Neural cell (in vitro differentiated cells): ENCODE data around the gene SWSAP1. TPM values are rescaled to one million over a fixed set of nuclear protein-coding genes. Genes with fewer than 3 reads are reported as not detected.

Experiments
- H2AFZ ChIP-seq: fragments of 200-600, 300-800 bp; sonication (generic), shearing (Covaris generic); 2 replicates; pipeline ENCODE4 v1.6.0; 2014; ENCODE audit warnings: low read depth, mild to moderate bottlenecking, antibody characterized with exemption, low read length, moderate library complexity
- H3F3A ChIP-seq: fragments of 200-600 bp; shearing (Covaris generic); 2 replicates; pipeline ENCODE4 v1.6.1; 2016; ENCODE audit warnings: mild to moderate bottlenecking, moderate library complexity, mixed read lengths, antibody characterized with exemption, low read length; ENCODE audit not compliant: insufficient read depth, poor library complexity, severe bottlenecking
- H3K27ac ChIP-seq: fragments of 200-600, 300-800 bp; sonication (generic), shearing (Covaris generic); 2 replicates; pipeline ENCODE4 v1.5.1; 2014; ENCODE audit warnings: mild to moderate bottlenecking, low read length, moderate library complexity
- H3K27me3 ChIP-seq: fragments of 300-800, 200-600 bp; sonication (generic), shearing (Covaris generic); 2 replicates; pipeline ENCODE4 v1.6.0; 2014; ENCODE audit warnings: mild to moderate bottlenecking, low read depth, low read length, moderate library complexity; ENCODE audit not compliant: insufficient read depth
- H3K36me3 ChIP-seq: fragments of 300-800, 200-600 bp; sonication (generic), shearing (Covaris generic); 2 replicates; pipeline ENCODE4 v1.5.1; 2014; ENCODE audit warnings: mild to moderate bottlenecking, antibody characterized with exemption, low read length, moderate library complexity; ENCODE audit not compliant: insufficient read depth
- H3K4me2 ChIP-seq: fragments of 300-800, 200-600 bp; sonication (generic), shearing (Covaris generic); 2 replicates; pipeline ENCODE4 v1.6.0; 2014; ENCODE audit warnings: mild to moderate bottlenecking, low read length
- H3K4me3 ChIP-seq: fragments of 300-800, 200-600 bp; sonication (generic), shearing (Covaris generic); 2 replicates; pipeline ENCODE4 v1.5.1; 2014; ENCODE audit warnings: mild to moderate bottlenecking, low read length, moderate library complexity
- H3K79me2 ChIP-seq: fragments of 200-600 bp; shearing (Covaris generic); replicated peaks from 2 replicates; pipeline ENCODE4 v1.6.0; 2014; ENCODE audit warnings: mild to moderate bottlenecking, low read length, moderate library complexity; ENCODE audit not compliant: insufficient read depth
- H3K9ac ChIP-seq: fragments of 300-800, 200-600 bp; sonication (generic), shearing (Covaris generic); 2 replicates; pipeline ENCODE4 v1.6.1; 2016; ENCODE audit warnings: mild to moderate bottlenecking, low read length, mixed read lengths
- H3K9me2 ChIP-seq: fragments of 200-600 bp; shearing (Covaris generic); 2 replicates; pipeline ENCODE4 v1.6.1; 2016; ENCODE audit warnings: mild to moderate bottlenecking, low read length, mixed read lengths; ENCODE audit not compliant: insufficient read depth
- H3K9me3 ChIP-seq: fragments of 200-600, 300-800 bp; sonication (generic), shearing (Covaris generic); 2 replicates; pipeline ENCODE4 v1.6.1; 2016; ENCODE audit warnings: mild to moderate bottlenecking, mixed run types, low read length, moderate library complexity, mixed read lengths
- H4K20me1 ChIP-seq: fragments of 200-600 bp; shearing (Covaris generic); 2 replicates; pipeline ENCODE4 v1.6.1; 2016; ENCODE audit warnings: mild to moderate bottlenecking, mixed run types; ENCODE audit not compliant: insufficient read depth
- EP300 ChIP-seq: fragments of 450-650 bp; conservative IDR thresholded peaks from 2 replicates; pipeline ENCODE4 v1.6.1; 2014; ENCODE audit warnings: antibody characterized with exemption, mild to moderate bottlenecking, moderate library complexity; ENCODE audit not compliant: poor library complexity, severe bottlenecking
- EZH2 ChIP-seq: fragments of 200-600, 300-800 bp; shearing (Covaris generic), sonication (generic); IDR thresholded peaks from 2 replicates; pipeline ENCODE4 v1.6.1; 2014; ENCODE audit warnings: antibody characterized with exemption, low read length, borderline replicate concordance, mild to moderate bottlenecking; ENCODE audit not compliant: insufficient read depth, poor library complexity, severe bottlenecking
- MXI1 ChIP-seq: fragments of 450-650 bp; conservative IDR thresholded peaks from 2 replicates; pipeline ENCODE4 v1.6.1; 2014; ENCODE audit warnings: antibody characterized with exemption, mild to moderate bottlenecking; ENCODE audit not compliant: poor library complexity, severe bottlenecking
- POLR2AphosphoS5 ChIP-seq: IDR thresholded peaks from 2 replicates; pipeline ENCODE4 v1.6.1; 2012
- RAD21 ChIP-seq: fragments of 450-650 bp; conservative IDR thresholded peaks from 2 replicates; pipeline ENCODE4 v1.6.1; 2014; ENCODE audit warnings: antibody characterized with exemption, mild to moderate bottlenecking, moderate library complexity
- SMC3 ChIP-seq: fragments of 450-650 bp; conservative IDR thresholded peaks from 2 replicates; pipeline ENCODE4 v1.6.1; 2014; ENCODE audit warnings: antibody characterized with exemption, mild to moderate bottlenecking, moderate library complexity; ENCODE audit not compliant: poor library complexity
- TAF1 ChIP-seq: IDR thresholded peaks from 2 replicates; pipeline ENCODE4 v1.6.1; 2012; ENCODE audit warnings: low read depth
- polyA plus RNA-seq: library from polyadenylated mRNA; depleted of rRNA; stranded (reverse); fragments of >200 nt; gene quantifications from 2 replicates; pipeline ENCODE4 v1.2.3, GENCODE V29; 2014
- TF ChIP-seq, protein P1 (sequence below): fragments of 450-650 bp; IDR thresholded peaks from 2 replicates; pipeline ENCODE4 v1.5.1; 2014; ENCODE audit warnings: antibody characterized with exemption, mild to moderate bottlenecking, moderate library complexity; ENCODE audit not compliant: poor library complexity, severe bottlenecking
- TF ChIP-seq, protein P2 (sequence below): IDR thresholded peaks from 2 replicates; pipeline ENCODE4 v1.6.1; 2012; ENCODE audit warnings: borderline replicate concordance

Gene SWSAP1
- polyA plus RNA-seq, 1 donor from 2014 or later: 2.4 TPM

DNA sequence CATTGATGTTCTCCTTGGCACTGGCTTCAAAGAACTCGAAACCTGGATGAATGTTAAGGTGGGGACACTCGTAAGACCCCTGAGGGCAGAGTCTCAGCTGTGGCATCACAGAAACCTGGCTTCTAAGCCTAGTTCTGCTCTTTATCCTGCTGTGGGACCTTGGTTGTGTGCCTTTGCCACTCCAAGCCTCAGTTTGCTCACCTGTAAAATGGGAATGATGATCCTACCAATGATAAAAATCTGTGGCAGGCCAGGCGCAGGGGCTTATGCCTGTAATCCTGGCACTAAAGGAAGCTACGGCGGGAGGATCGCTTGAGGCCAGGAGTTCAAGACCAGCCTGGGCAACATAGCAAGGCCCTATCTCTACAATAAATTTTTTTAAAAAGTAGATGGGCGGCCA is 48.9 kb upstream of the SWSAP1 start:
- Histone ChIP-seq H3K9ac (no peak overlapping the region), H4K20me1 (no peaks in the 10 kb centered on the region), H3F3A (no peaks in the 10 kb centered on the region), H3K9me3 (no peaks in the 10 kb centered on the region), H3K27ac (no peak overlapping the region), H3K27me3 (no peaks in the 10 kb centered on the region), H3K36me3 (peaks cover 5% of the 10 kb centered on the region), H2AFZ (no peak overlapping the region), H3K4me2 (no peak overlapping the region), H3K9me2 (no peaks in the 10 kb centered on the region), H3K79me2 (no peaks in the 10 kb centered on the region), H3K4me3 (no peak overlapping the region)
- TF ChIP-seq, protein P1, sequence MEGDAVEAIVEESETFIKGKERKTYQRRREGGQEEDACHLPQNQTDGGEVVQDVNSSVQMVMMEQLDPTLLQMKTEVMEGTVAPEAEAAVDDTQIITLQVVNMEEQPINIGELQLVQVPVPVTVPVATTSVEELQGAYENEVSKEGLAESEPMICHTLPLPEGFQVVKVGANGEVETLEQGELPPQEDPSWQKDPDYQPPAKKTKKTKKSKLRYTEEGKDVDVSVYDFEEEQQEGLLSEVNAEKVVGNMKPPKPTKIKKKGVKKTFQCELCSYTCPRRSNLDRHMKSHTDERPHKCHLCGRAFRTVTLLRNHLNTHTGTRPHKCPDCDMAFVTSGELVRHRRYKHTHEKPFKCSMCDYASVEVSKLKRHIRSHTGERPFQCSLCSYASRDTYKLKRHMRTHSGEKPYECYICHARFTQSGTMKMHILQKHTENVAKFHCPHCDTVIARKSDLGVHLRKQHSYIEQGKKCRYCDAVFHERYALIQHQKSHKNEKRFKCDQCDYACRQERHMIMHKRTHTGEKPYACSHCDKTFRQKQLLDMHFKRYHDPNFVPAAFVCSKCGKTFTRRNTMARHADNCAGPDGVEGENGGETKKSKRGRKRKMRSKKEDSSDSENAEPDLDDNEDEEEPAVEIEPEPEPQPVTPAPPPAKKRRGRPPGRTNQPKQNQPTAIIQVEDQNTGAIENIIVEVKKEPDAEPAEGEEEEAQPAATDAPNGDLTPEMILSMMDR: no peak
- TF ChIP-seq SMC3 (no peak), POLR2AphosphoS5 (no peak), MXI1 (no peak), EP300 (no peak), TAF1 (no peak), RAD21 (no peak), EZH2 (no peak)
- TF ChIP-seq, protein P2, sequence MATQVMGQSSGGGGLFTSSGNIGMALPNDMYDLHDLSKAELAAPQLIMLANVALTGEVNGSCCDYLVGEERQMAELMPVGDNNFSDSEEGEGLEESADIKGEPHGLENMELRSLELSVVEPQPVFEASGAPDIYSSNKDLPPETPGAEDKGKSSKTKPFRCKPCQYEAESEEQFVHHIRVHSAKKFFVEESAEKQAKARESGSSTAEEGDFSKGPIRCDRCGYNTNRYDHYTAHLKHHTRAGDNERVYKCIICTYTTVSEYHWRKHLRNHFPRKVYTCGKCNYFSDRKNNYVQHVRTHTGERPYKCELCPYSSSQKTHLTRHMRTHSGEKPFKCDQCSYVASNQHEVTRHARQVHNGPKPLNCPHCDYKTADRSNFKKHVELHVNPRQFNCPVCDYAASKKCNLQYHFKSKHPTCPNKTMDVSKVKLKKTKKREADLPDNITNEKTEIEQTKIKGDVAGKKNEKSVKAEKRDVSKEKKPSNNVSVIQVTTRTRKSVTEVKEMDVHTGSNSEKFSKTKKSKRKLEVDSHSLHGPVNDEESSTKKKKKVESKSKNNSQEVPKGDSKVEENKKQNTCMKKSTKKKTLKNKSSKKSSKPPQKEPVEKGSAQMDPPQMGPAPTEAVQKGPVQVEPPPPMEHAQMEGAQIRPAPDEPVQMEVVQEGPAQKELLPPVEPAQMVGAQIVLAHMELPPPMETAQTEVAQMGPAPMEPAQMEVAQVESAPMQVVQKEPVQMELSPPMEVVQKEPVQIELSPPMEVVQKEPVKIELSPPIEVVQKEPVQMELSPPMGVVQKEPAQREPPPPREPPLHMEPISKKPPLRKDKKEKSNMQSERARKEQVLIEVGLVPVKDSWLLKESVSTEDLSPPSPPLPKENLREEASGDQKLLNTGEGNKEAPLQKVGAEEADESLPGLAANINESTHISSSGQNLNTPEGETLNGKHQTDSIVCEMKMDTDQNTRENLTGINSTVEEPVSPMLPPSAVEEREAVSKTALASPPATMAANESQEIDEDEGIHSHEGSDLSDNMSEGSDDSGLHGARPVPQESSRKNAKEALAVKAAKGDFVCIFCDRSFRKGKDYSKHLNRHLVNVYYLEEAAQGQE: no peak

DNA sequence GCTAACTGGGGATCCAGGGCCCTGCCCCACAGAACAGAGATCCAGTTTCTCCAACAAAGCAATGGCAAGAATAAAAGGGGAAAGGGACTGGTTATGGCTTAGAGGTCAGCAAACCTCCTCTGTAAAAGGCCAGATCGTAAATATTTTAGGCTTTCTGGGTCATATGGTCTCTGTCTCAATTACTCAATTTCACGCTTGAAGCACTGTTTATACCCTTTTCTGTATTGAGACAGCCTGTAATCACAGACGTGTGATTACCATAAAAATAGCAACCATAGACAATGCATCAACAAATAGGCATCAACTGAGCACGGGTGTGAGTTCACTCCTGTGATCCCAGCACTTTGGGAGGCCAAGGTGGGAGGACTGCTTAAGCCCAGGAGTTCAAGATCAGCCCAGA is 44.3 kb upstream of the SWSAP1 start:
- Histone ChIP-seq H2AFZ (no peak overlapping the region), H3K27ac (no peak overlapping the region), H3K79me2 (no peaks in the 10 kb centered on the region), H4K20me1 (no peaks in the 10 kb centered on the region), H3K36me3 (peaks cover 8% of the 10 kb centered on the region), H3K9ac (no peak overlapping the region), H3K9me3 (no peaks in the 10 kb centered on the region), H3K27me3 (no peaks in the 10 kb centered on the region), H3F3A (no peaks in the 10 kb centered on the region), H3K9me2 (no peaks in the 10 kb centered on the region), H3K4me2 (no peak overlapping the region), H3K4me3 (no peak overlapping the region)
- TF ChIP-seq TAF1 (no peak), RAD21 (no peak), MXI1 (no peak), EP300 (no peak), POLR2AphosphoS5 (no peak), SMC3 (no peak), EZH2 (no peak)
- TF ChIP-seq, protein P2: no peak
- TF ChIP-seq, protein P1: no peak
